IMR-90 (cell line): ENCODE data around the gene RBM39. TPM values are rescaled to one million over a fixed set of nuclear protein-coding genes. Genes with fewer than 3 reads are reported as not detected.
"Not testable (repeated sequence)": the region's sequence is repeated elsewhere in the genome, so short reads cannot be mapped to it uniquely, and the experiment has no call there.

Experiments
- ATAC-seq: fragments of 200-7000 bp; cut with Tn5 transposase; 2 replicates; pipeline ENCODE4 v1.9.1; 2020; ENCODE audit warnings: low read depth, mild to moderate bottlenecking, moderate library complexity
- BruUV-seq: library from RNA; stranded (reverse); fragments of 400-500 nt; replicated peaks from 2 replicates; lab custom pipeline; 2021; lab: Mats Ljungman, UMichigan
- CTCF ChIA-PET: fragments of 300-600 bp; formaldehyde crosslinking; extraction: SDS; loops from one replicate; lab custom pipeline; 2021; ENCODE audit warnings: antibody characterized with exemption; lab: Yijun Ruan, JAX
- POLR2A ChIA-PET: fragments of 300-600 bp; sonication (Branson Sonifier 250); formaldehyde crosslinking; loops from one replicate; lab custom pipeline; 2022; ENCODE audit warnings: antibody characterized with exemption; ENCODE audit not compliant: unreplicated experiment; lab: Charles Lee
- DNase-seq: peaks from one replicate; pipeline ENCODE4 v3.0.0; 2013
- H2AFZ ChIP-seq: replicated peaks from 2 replicates; pipeline ENCODE3; 2013; ENCODE audit warnings: low read length, mild to moderate bottlenecking; ENCODE audit not compliant: poor library complexity
- H2AK5ac ChIP-seq: 2 replicates; pipeline ENCODE4 v1.6.1; 2013; ENCODE audit warnings: low read depth, low read length, inconsistent platforms
- H2AK9ac ChIP-seq: replicated peaks from 2 replicates; pipeline ENCODE3; 2013; ENCODE audit warnings: mild to moderate bottlenecking, low read depth, low read length, moderate library complexity; ENCODE audit not compliant: poor library complexity
- H2BK120ac ChIP-seq: 2 replicates; pipeline ENCODE4 v1.6.1; 2013; ENCODE audit warnings: low read depth, low read length, inconsistent platforms
- H2BK15ac ChIP-seq: 3 replicates; pipeline ENCODE4 v1.6.1; 2013; ENCODE audit warnings: low read depth, low read length, inconsistent platforms
- H2BK20ac ChIP-seq: 2 replicates; pipeline ENCODE4 v1.6.1; 2013; ENCODE audit warnings: low read depth, mild to moderate bottlenecking, inconsistent platforms, low read length, moderate library complexity
- H2BK5ac ChIP-seq: 2 replicates; pipeline ENCODE4 v1.6.1; 2013; ENCODE audit warnings: mild to moderate bottlenecking, low read depth, low read length, inconsistent platforms; ENCODE audit not compliant: poor library complexity, severe bottlenecking
- H3K14ac ChIP-seq: replicated peaks from 2 replicates; pipeline ENCODE4 v1.6.1; 2013; ENCODE audit warnings: low read depth, low read length, inconsistent platforms
- H3K18ac ChIP-seq: 2 replicates; pipeline ENCODE4 v1.6.1; 2013; ENCODE audit warnings: low read depth, low read length, control low read depth
- H3K23ac ChIP-seq: 2 replicates; pipeline ENCODE4 v1.6.1; 2013; ENCODE audit warnings: low read depth, low read length, inconsistent platforms
- H3K27ac ChIP-seq: 2 replicates; pipeline ENCODE4 v1.5.1; 2013; ENCODE audit warnings: mild to moderate bottlenecking, control low read depth, low read length; ENCODE audit not compliant: insufficient read depth
- H3K27me3 ChIP-seq: 2 replicates; pipeline ENCODE4 v1.6.1; 2013; ENCODE audit warnings: low read length; ENCODE audit not compliant: control insufficient read depth, insufficient read depth
- H3K36me3 ChIP-seq: 2 replicates; pipeline ENCODE4 v1.6.1; 2013; ENCODE audit warnings: low read length, mixed read lengths; ENCODE audit not compliant: control insufficient read depth, insufficient read depth
- H3K4ac ChIP-seq: 2 replicates; pipeline ENCODE4 v1.6.1; 2013; ENCODE audit warnings: low read depth, low read length, inconsistent platforms
- H3K4me1 ChIP-seq: 2 replicates; pipeline ENCODE4 v1.6.1; 2013; ENCODE audit warnings: low read length, mixed read lengths; ENCODE audit not compliant: control insufficient read depth, insufficient read depth
- H3K4me2 ChIP-seq: 2 replicates; pipeline ENCODE4 v1.6.1; 2013; ENCODE audit warnings: low read depth, mild to moderate bottlenecking, control low read depth, low read length, moderate library complexity
- H3K4me3 ChIP-seq: 2 replicates; pipeline ENCODE4 v1.5.1; 2013; ENCODE audit warnings: low read depth, mild to moderate bottlenecking, control low read depth, low read length, moderate library complexity; ENCODE audit not compliant: insufficient read depth
- H3K56ac ChIP-seq: 2 replicates; pipeline ENCODE4 v1.6.1; 2013; ENCODE audit warnings: low read length, inconsistent platforms; ENCODE audit not compliant: insufficient read depth; ENCODE audit errors: extremely low read depth
- H3K79me1 ChIP-seq, 2 experiments: 2 replicates each; pipeline ENCODE4 v1.6.1; 2013; ENCODE audit warnings: low read length in 2 of 2, inconsistent platforms in 1 of 2, low read depth in 1 of 2
- H3K9ac ChIP-seq: 2 replicates; pipeline ENCODE4 v1.6.1; 2013; ENCODE audit warnings: low read depth, low read length, control low read depth
- H3K9me1 ChIP-seq: 2 replicates; pipeline ENCODE4 v1.6.1; 2013; ENCODE audit warnings: low read length, inconsistent platforms; ENCODE audit not compliant: insufficient read depth
- H3K9me3 ChIP-seq: 2 replicates; pipeline ENCODE4 v1.6.1; 2013; ENCODE audit warnings: low read length; ENCODE audit not compliant: control insufficient read depth, insufficient read depth
- H4K20me1 ChIP-seq: 2 replicates; pipeline ENCODE4 v1.6.1; 2013; ENCODE audit warnings: low read length, inconsistent platforms; ENCODE audit not compliant: insufficient read depth
- H4K5ac ChIP-seq: 2 replicates; pipeline ENCODE4 v1.6.1; 2013; ENCODE audit warnings: mild to moderate bottlenecking, low read depth, low read length, control low read depth
- H4K8ac ChIP-seq, 2 experiments: 2 replicates each; pipeline ENCODE4 v1.6.1; 2013; ENCODE audit warnings: low read depth in 2 of 2, low read length in 2 of 2, control low read depth in 1 of 2, inconsistent platforms in 1 of 2
- H4K91ac ChIP-seq: 2 replicates; pipeline ENCODE4 v1.6.1; 2013; ENCODE audit warnings: low read depth, low read length, inconsistent platforms; ENCODE audit not compliant: insufficient read depth
- WGBS, 2 experiments: methylation state at CpG; one replicate each; pipeline versions ENCODE4 v1.1.5 to v1.1.7; 2013; ENCODE audit warnings: missing lambda C conversion rate in 2 of 2; ENCODE audit not compliant: insufficient read length in 1 of 2; ENCODE audit errors: extremely low coverage in 2 of 2; 5-methylcytosine and 5-hydroxymethylcytosine counted together
- dilution Hi-C: fragments of 300-500 bp; cut with HindIII; formaldehyde crosslinking; loops from one replicate; pipeline ENCODE4 v1.14.3; 2018; ENCODE audit warnings: low sequenced_read_pairs; ENCODE audit not compliant: unreplicated experiment
- in situ Hi-C: fragments of 300-500 bp; cut with MboI; formaldehyde crosslinking; loops from 3 replicates; pipeline ENCODE4 v1.14.3; 2019; ENCODE audit warnings: low sequenced_read_pairs, inconsistent platforms, mixed read lengths
- intact Hi-C: fragments of 100-400 bp; cut with micrococcal nuclease; formaldehyde crosslinking; loops from 2 replicates; pipeline ENCODE4 v1.10.0; 2022
- polyA plus RNA-seq, 3 experiments: library from polyadenylated mRNA; depleted of rRNA; stranded (reverse); fragments of >200 nt; gene quantifications; 2 replicates each; pipeline ENCODE4 v1.2.3, GENCODE V29; 2012; ENCODE audit warnings: low replicate concordance in 1 of 3
- total RNA-seq: library from RNA; depleted of rRNA; stranded (reverse); fragments of >200 nt; gene quantifications from 2 replicates; pipeline ENCODE4 v1.2.3, GENCODE V29; 2012

Gene RBM39
- total and polyA plus RNA-seq, 2 of the 4 experiments (the other 2 are of a cell fraction): 106 to 166 TPM

- CTCF ChIA-PET: interaction anchor here (0.7 kb wide), 1 partner anchor 741 kb away, joined by 3 read pairs; no protein-coding TSS in a partner anchor
- in situ Hi-C loops, H2BK5ac ChIP-seq, H3K14ac ChIP-seq, H3K36me3 ChIP-seq, POLR2A ChIA-PET, H2AFZ ChIP-seq, H4K8ac ChIP-seq, H2AK9ac ChIP-seq, H3K23ac ChIP-seq, H3K4me2 ChIP-seq, H3K4ac ChIP-seq, H4K91ac ChIP-seq, H3K9me1 ChIP-seq, H3K56ac ChIP-seq, DNase-seq, H3K4me1 ChIP-seq, H3K18ac ChIP-seq, H2BK15ac ChIP-seq, BruUV-seq, intact Hi-C loops, H2BK120ac ChIP-seq, H3K9me3 ChIP-seq, H3K27me3 ChIP-seq, H3K27ac ChIP-seq, H2BK20ac ChIP-seq, H4K5ac ChIP-seq, dilution Hi-C loops, H3K9ac ChIP-seq, ATAC-seq, H2AK5ac ChIP-seq, H3K4me3 ChIP-seq: not testable (repeated sequence)
- WGBS, 2 experiments: no CpG with 5 or more reads among the region's 4 CpGs
- Histone ChIP-seq H3K79me1 (peaks cover 33 to 73% of the 10 kb centered on the region in 2 experiments), H4K20me1 (peaks cover 20% of the 10 kb centered on the region)
Measured at GRCh38 chr20:35785541-35785940, 43.5 kb upstream of the RBM39 start.

- CTCF ChIA-PET: not testable (repeated sequence)
- no CpG with 5 or more reads among the region's 12 CpGs for WGBS, 2 experiments
Measured at GRCh38 chr20:35783811-35784210, 41.8 kb upstream of the RBM39 start.

More at GRCh38 chr20:35783811-35784210, 41.8 kb upstream of the RBM39 start:
- H4K91ac ChIP-seq, POLR2A ChIA-PET, H2BK15ac ChIP-seq, H2AFZ ChIP-seq, H3K4me3 ChIP-seq, H3K23ac ChIP-seq, H2AK9ac ChIP-seq, H3K4me1 ChIP-seq, H3K56ac ChIP-seq, H2BK20ac ChIP-seq, H3K4me2 ChIP-seq, H3K18ac ChIP-seq, intact Hi-C loops, H3K9me1 ChIP-seq, in situ Hi-C loops, dilution Hi-C loops, H4K8ac ChIP-seq, H3K4ac ChIP-seq, H3K27me3 ChIP-seq, H2BK5ac ChIP-seq, H2AK5ac ChIP-seq, H3K36me3 ChIP-seq, DNase-seq, H4K5ac ChIP-seq, H2BK120ac ChIP-seq, BruUV-seq, H3K9ac ChIP-seq, H3K27ac ChIP-seq, ATAC-seq, H3K14ac ChIP-seq, H3K9me3 ChIP-seq: not testable (repeated sequence)
- Histone ChIP-seq H4K20me1 (peaks cover 18% of the 10 kb centered on the region), H3K79me1 (peaks cover 30 to 68% of the 10 kb centered on the region in 2 experiments)
